H9 (cell line): ENCODE results near the gene SSNA1. TPM values are rescaled to one million over a fixed set of nuclear protein-coding genes. Genes with fewer than 3 reads are reported as not detected.

ENCODE experiments used
- DNase-seq: peaks from one replicate; pipeline ENCODE4 v3.0.0-alpha.2; 2017
- H2AFZ ChIP-seq: one replicate; pipeline ENCODE4 v1.6.1; 2013; ENCODE audit warnings: mild to moderate bottlenecking, low read length, control low read depth, moderate library complexity
- H2AK5ac ChIP-seq: 2 replicates; pipeline ENCODE4 v1.6.1; 2013; ENCODE audit warnings: low read length, control low read depth, mixed read lengths; ENCODE audit not compliant: insufficient read length
- H2BK120ac ChIP-seq: one replicate; pipeline ENCODE4 v1.6.1; 2013; ENCODE audit warnings: low read depth, mild to moderate bottlenecking, low read length, control low read depth, inconsistent platforms; ENCODE audit not compliant: poor library complexity, severe bottlenecking
- H2BK12ac ChIP-seq: 2 replicates; pipeline ENCODE4 v1.6.1; 2013; ENCODE audit warnings: low read length, control low read depth, mixed read lengths, low read depth; ENCODE audit not compliant: insufficient read length
- H2BK15ac ChIP-seq: 2 replicates; pipeline ENCODE4 v1.6.1; 2013; ENCODE audit warnings: low read depth, low read length, control low read depth
- H2BK20ac ChIP-seq: one replicate; pipeline ENCODE4 v1.6.1; 2013; ENCODE audit warnings: low read depth, mild to moderate bottlenecking, low read length, control low read depth, inconsistent platforms; ENCODE audit not compliant: poor library complexity, severe bottlenecking
- H2BK5ac ChIP-seq: 2 replicates; pipeline ENCODE4 v1.6.1; 2013; ENCODE audit warnings: low read length, control low read depth, mixed read lengths; ENCODE audit not compliant: insufficient read length
- H3K14ac ChIP-seq: 2 replicates; pipeline ENCODE4 v1.6.1; 2013; ENCODE audit warnings: low read length, control low read depth; ENCODE audit not compliant: insufficient read depth
- H3K18ac ChIP-seq: 2 replicates; pipeline ENCODE4 v1.6.1; 2013; ENCODE audit warnings: low read depth, mild to moderate bottlenecking, mixed read lengths, low read length, control low read depth; ENCODE audit not compliant: insufficient read length
- H3K23ac ChIP-seq: 2 replicates; pipeline ENCODE4 v1.6.1; 2013; ENCODE audit warnings: low read length, control low read depth, mixed read lengths, low read depth; ENCODE audit not compliant: insufficient read length
- H3K23me2 ChIP-seq: 2 replicates; pipeline ENCODE4 v1.6.1; 2013; ENCODE audit warnings: low read depth, mild to moderate bottlenecking, mixed read lengths, low read length, control low read depth; ENCODE audit not compliant: insufficient read length, poor library complexity, severe bottlenecking
- H3K27ac ChIP-seq: 2 replicates; pipeline ENCODE4 v1.5.1; 2013; ENCODE audit warnings: low read length, control low read depth, mixed read lengths, low read depth; ENCODE audit not compliant: insufficient read length
- H3K27me3 ChIP-seq: 2 replicates; pipeline ENCODE4 v1.6.1; 2013; ENCODE audit warnings: low read length, control low read depth, inconsistent platforms; ENCODE audit not compliant: insufficient read depth
- H3K4ac ChIP-seq: 2 replicates; pipeline ENCODE4 v1.6.1; 2013; ENCODE audit warnings: low read depth, mild to moderate bottlenecking, control low read depth, inconsistent platforms, low read length, moderate library complexity
- H3K4me1 ChIP-seq: 2 replicates; pipeline ENCODE4 v1.6.1; 2013; ENCODE audit warnings: low read length, control low read depth, inconsistent platforms; ENCODE audit not compliant: insufficient read depth
- H3K4me2 ChIP-seq: 2 replicates; pipeline ENCODE4 v1.6.1; 2013; ENCODE audit warnings: low read length, control low read depth, mixed read lengths; ENCODE audit not compliant: insufficient read length, insufficient read depth
- H3K56ac ChIP-seq: 2 replicates; pipeline ENCODE4 v1.6.1; 2013; ENCODE audit warnings: low read depth, mild to moderate bottlenecking, mixed read lengths, low read length, control low read depth; ENCODE audit not compliant: insufficient read length
- H3K79me1 ChIP-seq: 2 replicates; pipeline ENCODE4 v1.6.1; 2013; ENCODE audit warnings: low read depth, mild to moderate bottlenecking, moderate library complexity, low read length, control low read depth, inconsistent platforms; ENCODE audit not compliant: insufficient read depth, poor library complexity, severe bottlenecking
- H3K79me2 ChIP-seq: 2 replicates; pipeline ENCODE4 v1.6.1; 2013; ENCODE audit warnings: low read length, control low read depth, inconsistent platforms; ENCODE audit not compliant: insufficient read depth
- H3K9ac ChIP-seq: 2 replicates; pipeline ENCODE4 v1.6.1; 2013; ENCODE audit warnings: low read length, control low read depth, mixed read lengths; ENCODE audit not compliant: insufficient read length; ENCODE audit errors: extremely low read depth
- H3K9me3 ChIP-seq: one replicate; pipeline ENCODE4 v1.6.1; 2013; ENCODE audit warnings: low read depth, low read length, inconsistent platforms; ENCODE audit not compliant: control insufficient read depth
- H3T11ph ChIP-seq: one replicate; pipeline ENCODE4 v1.6.1; 2013; ENCODE audit warnings: mild to moderate bottlenecking, low read length, control low read depth, inconsistent platforms
- H4K20me1 ChIP-seq: one replicate; pipeline ENCODE4 v1.6.1; 2013; ENCODE audit not compliant: control insufficient read depth, insufficient read length, insufficient read depth
- H4K5ac ChIP-seq: 2 replicates; pipeline ENCODE4 v1.6.1; 2013; ENCODE audit warnings: low read depth, mild to moderate bottlenecking, mixed read lengths, low read length, control low read depth; ENCODE audit not compliant: insufficient read length
- H4K8ac ChIP-seq: replicated peaks from 2 replicates; pipeline ENCODE4 v1.6.1; 2013; ENCODE audit warnings: low read length, control low read depth, mixed read lengths, low read depth; ENCODE audit not compliant: insufficient read length
- H4K91ac ChIP-seq: 2 replicates; pipeline ENCODE4 v1.6.1; 2013; ENCODE audit warnings: low read depth, mild to moderate bottlenecking, moderate library complexity, mixed read lengths, low read length, control low read depth; ENCODE audit not compliant: insufficient read length
- H3K27ac Mint-ChIP-seq, 3 experiments: 2 replicates in 2 of 3; 3 replicates in 1 of 3; pipeline ENCODE4 v1.8.0; 2020 to 2021; ENCODE audit warnings: mixed read lengths in 3 of 3, mild to moderate bottlenecking in 1 of 3, moderate library complexity in 1 of 3
- H3K27me3 Mint-ChIP-seq: 2 replicates; pipeline ENCODE4 v1.8.0; 2021; ENCODE audit warnings: low read depth, mild to moderate bottlenecking, moderate library complexity, mixed read lengths
- H3K36me3 Mint-ChIP-seq, 3 experiments: 2 replicates in 2 of 3; 3 replicates in 1 of 3; pipeline ENCODE4 v1.8.0; 2020 to 2021; ENCODE audit warnings: low read depth in 3 of 3, mixed read lengths in 3 of 3; ENCODE audit not compliant: insufficient read depth in 1 of 3
- H3K4me1 Mint-ChIP-seq, 2 experiments: 2 replicates each; pipeline ENCODE4 v1.8.0; 2020; ENCODE audit warnings: mixed read lengths in 2 of 2
- H3K4me3 Mint-ChIP-seq, 2 experiments: 2 replicates in 1 of 2; 3 replicates in 1 of 2; pipeline ENCODE4 v1.8.0; 2020 to 2021; ENCODE audit warnings: mild to moderate bottlenecking in 2 of 2, mixed read lengths in 2 of 2, moderate library complexity in 1 of 2
- H3K9me3 Mint-ChIP-seq, 2 experiments: 2 replicates in 1 of 2; 3 replicates in 1 of 2; pipeline ENCODE4 v1.8.0; 2020; ENCODE audit warnings: mild to moderate bottlenecking in 2 of 2, mixed read lengths in 2 of 2, moderate library complexity in 1 of 2
- whole genome bisulfite sequencing: extraction: QIAGEN DNeasy Blood & Tissue Kit; methylation state at CpG from one replicate; pipeline ENCODE4 v1.1.7; 2013; ENCODE audit warnings: missing lambda C conversion rate, low lambda C conversion rate, mixed read lengths; ENCODE audit not compliant: insufficient read length; ENCODE audit errors: extremely low coverage; 5-methylcytosine and 5-hydroxymethylcytosine counted together
- total RNA-seq: library from RNA; stranded (reverse); gene quantifications from 2 replicates; pipeline ENCODE4 v1.2.1, GENCODE V29; 2021
- TF ChIP-seq, protein P1 (sequence below): fragments of 200-600 bp; sonication (generic); conservative IDR thresholded peaks from 3 replicates; pipeline ENCODE4 v1.8.0; 2021; ENCODE audit warnings: antibody characterized with exemption, mild to moderate bottlenecking

Gene SSNA1
- total RNA-seq, 1 experiment from 2014 or later = 69.2 TPM

DNA sequence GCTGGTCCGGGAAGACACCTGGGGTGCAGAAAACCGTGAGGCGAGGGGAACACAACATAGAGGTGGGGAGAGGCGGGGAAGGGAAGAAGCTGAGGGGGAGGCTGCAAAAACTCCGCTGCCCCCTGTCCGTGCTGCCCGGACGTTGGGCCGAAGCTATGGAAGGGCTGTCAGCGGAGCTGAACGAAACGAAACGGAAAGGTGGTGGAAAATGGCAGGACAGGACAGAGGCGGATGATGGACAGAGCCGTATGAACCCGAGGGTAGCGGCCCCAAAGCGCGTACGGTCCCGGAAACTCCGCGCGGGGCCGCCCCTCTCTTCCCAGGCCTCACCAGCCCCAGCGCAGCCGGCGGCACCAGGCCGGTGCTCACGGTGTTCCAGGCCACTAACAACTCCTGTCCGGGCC, 388 bp upstream of the SSNA1 start:
- Mint-ChIP-seq H3K27me3 (no peaks in the 10 kb centered on the region), H3K4me3 (peak overlapping the region; percentile 90 to 97), H3K4me1 (peaks cover 17 to 22% of the 10 kb centered on the region in 2 experiments), H3K9me3 (no peaks in the 10 kb centered on the region), H3K36me3 (peaks cover 7 to 56% (median 43%) of the 10 kb centered on the region in 3 experiments; a peak in 6 of 7 replicates), H3K27ac (peak overlapping the region; percentile 40 to 95 (median 88); a peak in 5 of 7 replicates)
- Histone ChIP-seq H3K4ac (no peak overlapping the region), H3K9ac (peak overlapping the region; percentile 41), H3K23ac (no peak overlapping the region), H4K20me1 (peaks cover 2% of the 10 kb centered on the region), H3K4me2 (peak overlapping the region; percentile 82), H3K27ac (no peak overlapping the region), H3K79me2 (peaks cover 10% of the 10 kb centered on the region; the same call in 1 of the 2 replicates), H4K91ac (no peak overlapping the region), H3K14ac (no peak overlapping the region), H3K27me3 (no peaks in the 10 kb centered on the region), H2BK120ac (no peak overlapping the region), H2BK15ac (no peak overlapping the region), H2BK12ac (no peak overlapping the region), H4K8ac (no peak overlapping the region), H2BK20ac (no peak overlapping the region), H3K56ac (no peak overlapping the region), H3T11ph (no peak overlapping the region), H3K4me1 (peaks cover 5% of the 10 kb centered on the region; the same call in 1 of the 2 replicates), H2AK5ac (no peak overlapping the region), H3K79me1 (peaks cover 6% of the 10 kb centered on the region), H3K18ac (peak overlapping the region; percentile 37), H2AFZ (no peak overlapping the region), H2BK5ac (no peak overlapping the region), H3K9me3 (no peaks in the 10 kb centered on the region), H4K5ac (no peak overlapping the region), H3K23me2 (peaks cover 13% of the 10 kb centered on the region)
- TF ChIP-seq, protein P1, sequence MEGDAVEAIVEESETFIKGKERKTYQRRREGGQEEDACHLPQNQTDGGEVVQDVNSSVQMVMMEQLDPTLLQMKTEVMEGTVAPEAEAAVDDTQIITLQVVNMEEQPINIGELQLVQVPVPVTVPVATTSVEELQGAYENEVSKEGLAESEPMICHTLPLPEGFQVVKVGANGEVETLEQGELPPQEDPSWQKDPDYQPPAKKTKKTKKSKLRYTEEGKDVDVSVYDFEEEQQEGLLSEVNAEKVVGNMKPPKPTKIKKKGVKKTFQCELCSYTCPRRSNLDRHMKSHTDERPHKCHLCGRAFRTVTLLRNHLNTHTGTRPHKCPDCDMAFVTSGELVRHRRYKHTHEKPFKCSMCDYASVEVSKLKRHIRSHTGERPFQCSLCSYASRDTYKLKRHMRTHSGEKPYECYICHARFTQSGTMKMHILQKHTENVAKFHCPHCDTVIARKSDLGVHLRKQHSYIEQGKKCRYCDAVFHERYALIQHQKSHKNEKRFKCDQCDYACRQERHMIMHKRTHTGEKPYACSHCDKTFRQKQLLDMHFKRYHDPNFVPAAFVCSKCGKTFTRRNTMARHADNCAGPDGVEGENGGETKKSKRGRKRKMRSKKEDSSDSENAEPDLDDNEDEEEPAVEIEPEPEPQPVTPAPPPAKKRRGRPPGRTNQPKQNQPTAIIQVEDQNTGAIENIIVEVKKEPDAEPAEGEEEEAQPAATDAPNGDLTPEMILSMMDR = no peak
- WGBS = no CpG with 5 or more reads among the region's 31 CpGs
- DNase-seq = no peak
